Thyroid gland (tissue), 4 donors: ENCODE data around the gene SLC26A4. TPM values are rescaled to one million over a fixed set of nuclear protein-coding genes. Genes with fewer than 3 reads are reported as not detected.

Source experiments
- DNase-seq, 2 donors: peaks; one replicate each; pipeline ENCODE4 v3.0.0-alpha.2; 2019
- H3K27ac ChIP-seq, 3 donors: fragments of 200-600 bp; sonication (generic); 1 replicate in 2 of 3; 2 replicates in 1 of 3; pipeline ENCODE4 v1.5.1; 2016 to 2019; ENCODE audit warnings: mild to moderate bottlenecking in 1 of 3, moderate library complexity in 1 of 3
- H3K27me3 ChIP-seq: fragments of 200-600 bp; sonication (generic); one replicate; pipeline ENCODE4 v1.5.1; 2019
- H3K36me3 ChIP-seq, 2 donors: fragments of 200-600 bp; sonication (generic); one replicate each; pipeline ENCODE4 v1.5.1; 2016 to 2019
- H3K4me1 ChIP-seq, 2 donors: fragments of 200-600 bp; sonication (generic); one replicate each; pipeline ENCODE4 v1.5.1; 2017 to 2019
- H3K4me3 ChIP-seq, 3 donors: fragments of 200-600 bp; sonication (generic); replicated peaks in 1 of 3; 1 replicate in 2 of 3; 2 replicates in 1 of 3; pipeline ENCODE4 v1.5.1; 2016; ENCODE audit warnings: mild to moderate bottlenecking in 1 of 3
- H3K9me3 ChIP-seq: fragments of 200-600 bp; sonication (generic); one replicate; pipeline ENCODE4 v1.5.1; 2017
- CTCF ChIP-seq, 6 experiments: fragments of 200-600 bp in 3 of 6; fragments of 450-650 bp in 3 of 6; sonication (generic) in 3 of 6; IDR thresholded peaks; one replicate each; pipeline ENCODE4 v1.5.1; 2016 to 2019; ENCODE audit warnings: antibody characterized with exemption in 6 of 6, mild to moderate bottlenecking in 2 of 6, inconsistent platforms in 1 of 6, moderate library complexity in 1 of 6
- POLR2A ChIP-seq, 2 donors: fragments of 450-650 bp; IDR thresholded peaks; one replicate each; pipeline ENCODE4 v1.6.1; 2017; ENCODE audit warnings: antibody characterized with exemption in 2 of 2, mild to moderate bottlenecking in 2 of 2, moderate library complexity in 1 of 2
- WGBS, 2 donors: methylation state at CpG; one replicate each; pipeline ENCODE4 v1.1.5; 2017; 5-methylcytosine and 5-hydroxymethylcytosine counted together
- intact Hi-C: fragments of 100-400 bp; cut with DNase I; formaldehyde crosslinking; loops from one replicate; pipeline ENCODE4 v1.15.1; 2023
- total RNA-seq, 4 donors: library from RNA; depleted of rRNA; stranded (reverse); fragments of >200 nt; gene quantifications; one replicate each; pipeline ENCODE4 v1.2.3, GENCODE V29; 2016

The SLC26A4 gene
- total RNA-seq, 4 donors from 2014 or later = 193 to 299 (median 254) TPM

GRCh38 chr7:107686816-107687387 is 26.3 kb downstream of the SLC26A4 start:
- intact Hi-C loops = no loop called here
- peak; percentile 93 to 94 for DNase-seq
- no peaks in the 10 kb centered on the region for H3K9me3 ChIP-seq

GRCh38 chr7:107687656-107688055 is 27.0 kb downstream of the SLC26A4 start:
- no peak overlapping the region for H3K4me3 ChIP-seq
- WGBS, 2 donors = 43 to 52% methylated on average over 3 of the region's 3 CpGs
- TF ChIP-seq CTCF (IDR thresholded peaks at IDR 0.05) (no peak), POLR2A (IDR thresholded peaks at IDR 0.05) (no peak)
- H3K4me1 ChIP-seq = peaks cover 32 to 59% of the 10 kb centered on the region in 2 donors
- intact Hi-C loops = no loop called here
- DNase-seq = peak; percentile 35 to 47
- no peaks in the 10 kb centered on the region for H3K27me3 ChIP-seq
- no peaks in the 10 kb centered on the region for H3K9me3 ChIP-seq
- peak overlapping the region; percentile 95 to 96 (median 96) for H3K27ac ChIP-seq
- peaks cover 3 to 5% of the 10 kb centered on the region in 2 donors for H3K36me3 ChIP-seq

More at GRCh38 chr7:107686816-107687387, 26.3 kb downstream of the SLC26A4 start:
- H3K4me1 ChIP-seq = peaks cover 30 to 55% of the 10 kb centered on the region in 2 donors
- no peaks in the 10 kb centered on the region for H3K27me3 ChIP-seq
- H3K4me3 ChIP-seq = no peak overlapping the region
- TF ChIP-seq POLR2A (IDR thresholded peaks at IDR 0.05) (peak in 1 of 2 donors; percentile 49), CTCF (IDR thresholded peaks at IDR 0.05) (no peak)
- peaks cover 3 to 5% of the 10 kb centered on the region in 2 donors for H3K36me3 ChIP-seq
- peak overlapping the region; percentile 95 to 96 (median 96) for H3K27ac ChIP-seq
- WGBS, 2 donors = 28 to 52% methylated on average over 5 of the region's 5 CpGs

- no peaks in the 10 kb centered on the region for H3K27me3 ChIP-seq
- H3K36me3 ChIP-seq = peaks cover 3 to 5% of the 10 kb centered on the region in 2 donors
- intact Hi-C loops = no loop called here
- WGBS, 2 donors = 96 to 98% methylated on average over 2 of the region's 2 CpGs
- no peak for DNase-seq
- H3K9me3 ChIP-seq = no peaks in the 10 kb centered on the region
- H3K4me3 ChIP-seq = no peak overlapping the region
- no peak for TF ChIP-seq CTCF (IDR thresholded peaks at IDR 0.05)
- TF ChIP-seq POLR2A (IDR thresholded peaks at IDR 0.05) = no peak
- H3K4me1 ChIP-seq = peaks cover 39 to 65% of the 10 kb centered on the region in 2 donors
- peak overlapping the region in 2 of 3 donors; percentile 95 to 96 for H3K27ac ChIP-seq
These were observed 28.9 kb downstream of the SLC26A4 start for GRCh38 chr7:107689553-107689952.

- no peak for TF ChIP-seq POLR2A (IDR thresholded peaks at IDR 0.05)
- no peak for TF ChIP-seq CTCF (IDR thresholded peaks at IDR 0.05)
- Histone ChIP-seq H3K9me3 (no peaks in the 10 kb centered on the region), H3K4me1 (peaks cover 38 to 63% of the 10 kb centered on the region in 2 donors), H3K36me3 (peaks cover 3 to 5% of the 10 kb centered on the region in 2 donors), H3K27ac (peak overlapping the region; percentile 50 to 95 (median 62)), H3K4me3 (no peak overlapping the region), H3K27me3 (no peaks in the 10 kb centered on the region)
- no peak for DNase-seq
- intact Hi-C loops = no loop called here
- 92 to 93% methylated on average over 7 of the region's 7 CpGs for WGBS, 2 donors
These were observed 29.5 kb downstream of the SLC26A4 start for GRCh38 chr7:107690084-107690483.

- Histone ChIP-seq H3K27ac (peak overlapping the region; percentile 50 to 95 (median 62)), H3K4me1 (peaks cover 40 to 58% of the 10 kb centered on the region in 2 donors), H3K9me3 (no peaks in the 10 kb centered on the region), H3K27me3 (no peaks in the 10 kb centered on the region), H3K4me3 (no peak overlapping the region), H3K36me3 (peaks cover 3 to 5% of the 10 kb centered on the region in 2 donors)
- TF ChIP-seq POLR2A (IDR thresholded peaks at IDR 0.05) (no peak), CTCF (IDR thresholded peaks at IDR 0.05) (no peak)
- intact Hi-C loops = no loop called here
- DNase-seq = no peak
- 38 to 57% methylated on average over 2 of the region's 2 CpGs for WGBS, 2 donors
These were observed 30.0 kb downstream of the SLC26A4 start for GRCh38 chr7:107690611-107691010.
